Measurements from ENCODE around the gene UBE2S.

UBE2S gene

DNA sequence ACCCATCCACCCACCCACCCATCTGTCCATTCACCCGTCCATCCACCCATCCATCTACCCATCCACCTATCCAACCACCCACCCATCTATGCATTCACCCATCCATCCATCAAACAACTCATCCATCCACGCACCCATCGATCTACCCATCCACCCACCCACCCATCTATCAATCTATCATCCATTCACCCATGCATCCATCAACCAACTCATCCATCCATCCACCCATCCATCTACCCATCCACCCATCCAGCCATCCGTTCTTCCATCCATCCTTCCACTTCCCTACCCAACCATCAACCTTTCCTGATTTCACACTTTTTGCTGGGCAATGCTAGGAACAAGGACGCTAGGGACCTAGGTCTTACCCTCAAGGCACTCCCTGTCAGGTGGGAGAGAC is 25.6 kb downstream of the UBE2S start:
- no peak for DNase-seq

DNA sequence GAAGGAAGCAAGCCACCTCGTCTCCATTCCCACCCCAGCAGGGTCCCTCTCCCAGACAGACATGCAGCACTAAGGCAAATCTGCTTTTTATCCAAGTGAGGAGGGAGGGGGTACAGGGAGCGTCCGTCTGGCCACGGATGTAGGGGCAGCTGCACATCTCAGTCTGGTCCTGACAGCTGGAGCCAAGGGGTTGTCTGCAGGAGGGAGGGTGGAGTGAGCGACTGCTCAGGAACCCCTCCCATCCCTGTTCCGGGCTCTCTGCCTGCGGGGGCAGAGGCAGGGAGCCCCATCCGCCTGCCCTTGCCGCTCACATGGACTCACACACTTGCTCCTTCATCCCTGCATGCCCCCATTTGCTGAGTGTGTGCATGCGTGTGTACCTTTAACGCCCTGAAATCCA is 28.4 kb downstream of the UBE2S start:
- no peak for DNase-seq

DNA sequence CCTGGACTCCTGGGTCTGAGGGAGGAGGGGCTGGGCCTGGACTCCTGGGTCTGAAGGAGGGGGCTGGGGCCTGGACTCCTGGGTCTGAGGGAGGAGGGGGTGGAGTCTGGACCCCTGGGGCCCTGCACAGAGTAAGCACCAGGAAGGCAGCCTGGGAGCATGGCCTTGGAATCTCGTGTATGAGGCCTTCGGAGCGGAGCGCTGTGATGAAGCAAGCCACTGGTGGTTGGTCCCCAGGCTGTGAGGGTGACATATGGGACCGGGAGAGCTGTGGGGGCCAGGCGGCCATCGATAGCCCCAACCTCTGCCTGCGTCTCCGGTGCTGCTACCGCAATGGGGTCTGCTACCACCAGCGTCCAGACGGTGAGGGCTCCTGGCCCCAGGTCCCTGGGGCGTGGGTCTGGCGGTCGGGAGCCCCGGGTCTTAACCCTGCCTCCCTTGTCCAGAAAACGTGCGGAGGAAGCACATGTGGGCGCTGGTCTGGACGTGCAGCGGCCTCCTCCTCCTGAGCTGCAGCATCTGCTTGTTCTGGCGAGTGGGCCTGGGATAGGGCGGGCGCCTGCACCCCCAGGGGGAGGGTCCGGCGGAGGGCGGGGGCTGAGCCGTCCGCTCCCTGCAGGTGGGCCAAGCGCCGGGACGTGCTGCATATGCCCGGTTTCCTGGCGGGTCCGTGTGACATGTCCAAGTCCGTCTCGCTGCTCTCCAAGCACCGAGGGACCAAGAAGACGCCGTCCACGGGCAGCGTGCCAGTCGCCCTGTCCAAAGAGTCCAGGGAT is 30.0 kb downstream of the UBE2S start:
- DNase-seq, result no peak

GRCh38 chr19:55376241-55376933 is 31.2 kb downstream of the UBE2S start, which contains the start of gene TMEM190:
Gene TMEM190, plus strand, starts transcription at chr19:55376826. Its CDS starts 28 bp downstream, at chr19:55376854.
- no peak for DNase-seq

DNA sequence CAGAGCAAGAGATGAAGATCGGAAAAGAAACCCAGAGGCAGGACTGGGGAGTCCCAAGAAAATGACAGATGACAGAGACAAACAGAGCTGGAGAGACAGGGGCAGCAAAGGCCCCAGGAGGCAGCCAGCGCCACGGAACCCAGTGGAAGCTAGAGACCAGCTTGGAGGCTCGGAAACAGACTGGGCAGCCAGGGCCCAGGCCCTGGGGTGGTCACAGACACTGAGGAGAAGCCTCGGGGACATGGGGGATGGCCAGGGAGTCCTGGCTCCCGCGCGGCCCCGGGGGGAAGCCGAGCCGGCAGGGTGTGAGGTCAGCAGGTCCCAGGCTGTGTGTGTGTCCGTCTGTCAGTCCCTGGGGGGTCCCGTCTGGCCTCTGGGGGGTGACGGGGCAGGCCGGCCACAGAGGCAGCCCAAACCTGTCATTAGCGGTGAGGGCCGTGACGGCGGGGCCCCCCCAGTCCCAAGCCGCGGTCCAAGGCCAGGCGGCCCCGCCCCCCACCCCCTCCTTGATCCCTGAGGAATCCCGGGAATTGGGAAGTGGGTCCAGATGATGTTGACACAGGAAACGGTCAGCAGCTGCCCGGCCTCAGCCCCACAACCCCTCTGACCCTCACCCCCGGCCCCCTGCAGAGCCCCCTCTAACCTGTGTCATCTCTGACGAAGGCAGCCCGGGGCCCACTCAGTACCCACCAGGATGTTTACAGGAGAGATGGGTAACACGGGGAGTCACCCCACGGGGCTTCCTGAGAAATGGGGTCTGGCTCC is 33.4 kb downstream of the UBE2S start:
- DNase-seq, result no peak

DNA sequence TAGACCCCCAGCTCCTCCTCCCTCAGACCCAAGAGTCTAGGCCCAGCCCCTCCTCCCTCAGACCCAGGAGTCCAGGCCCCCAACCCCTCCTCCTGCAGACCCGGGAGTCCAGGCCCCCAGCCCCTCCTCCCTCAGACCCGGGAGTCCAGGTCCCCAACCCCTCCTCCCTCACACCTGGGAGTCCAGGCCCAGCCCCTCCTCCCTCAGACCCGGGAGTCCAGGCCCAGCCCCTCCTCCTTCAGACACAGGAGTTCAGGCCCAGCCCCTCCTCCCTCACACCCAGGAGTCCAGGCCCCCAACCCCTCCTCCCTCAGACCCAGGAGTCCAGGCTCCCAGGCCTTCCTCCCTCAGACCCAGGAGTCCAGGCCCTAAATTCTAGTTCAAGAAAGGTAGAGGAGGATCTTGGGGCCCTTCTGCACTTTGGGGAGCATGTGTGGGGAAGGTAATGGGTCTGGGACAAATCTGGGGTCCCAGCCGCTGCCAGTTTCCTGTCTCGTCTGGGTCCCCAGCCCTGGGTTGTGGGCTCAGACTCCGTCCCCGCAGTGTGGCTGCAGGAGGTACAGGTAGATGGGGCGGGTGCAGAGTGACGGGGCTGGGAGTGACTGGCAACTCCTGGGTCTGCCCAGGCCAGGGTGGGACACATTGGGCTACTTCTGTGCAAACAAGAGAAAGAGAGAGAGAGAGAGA is 34.1 kb downstream of the UBE2S start:
- no peak for DNase-seq

- DNase-seq, result peak; percentile 31
Observed at GRCh38 chr19:55372316-55373081, 35.1 kb downstream of the UBE2S start.

GRCh38 chr19:55370305-55370988 is 37.1 kb downstream of the UBE2S start, which contains the start of gene IL11:
Gene IL11, minus strand, starts transcription at chr19:55370463. Its CDS starts 153 bp downstream, at chr19:55370310.
- no peak for DNase-seq

- peak; percentile 33 for DNase-seq
Observed at GRCh38 chr19:55369653-55370304, 37.8 kb downstream of the UBE2S start.

GRCh38 chr19:55368701-55369563 is 38.7 kb downstream of the UBE2S start:
- DNase-seq, result peak; percentile 30

GRCh38 chr19:55368106-55368505 is 39.5 kb downstream of the UBE2S start:
- DNase-seq, result no peak

GRCh38 chr19:55366790-55367189 is 40.8 kb downstream of the UBE2S start:
- DNase-seq, result no peak

DNA sequence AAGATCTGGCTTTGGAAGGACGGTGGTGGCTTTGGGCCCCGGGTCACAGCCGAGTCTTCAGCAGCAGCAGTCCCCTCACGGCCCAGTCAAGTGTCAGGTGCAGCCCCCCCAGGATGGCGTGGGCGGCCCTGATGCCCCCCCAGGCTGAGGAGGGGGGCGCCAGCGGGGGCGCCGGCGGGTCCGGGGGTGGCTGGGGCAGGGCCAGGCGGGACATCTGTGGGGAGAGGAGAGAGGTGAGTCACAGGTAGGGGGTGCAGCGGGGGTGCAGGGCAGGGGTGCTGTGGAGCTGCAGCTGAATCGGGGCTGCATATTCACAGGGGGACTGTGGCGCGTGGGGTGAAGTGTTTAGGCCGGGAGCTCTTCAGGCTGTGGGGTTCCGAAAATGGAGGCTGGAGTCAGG is 41.6 kb downstream of the UBE2S start:
- DNase-seq, result no peak

DNA sequence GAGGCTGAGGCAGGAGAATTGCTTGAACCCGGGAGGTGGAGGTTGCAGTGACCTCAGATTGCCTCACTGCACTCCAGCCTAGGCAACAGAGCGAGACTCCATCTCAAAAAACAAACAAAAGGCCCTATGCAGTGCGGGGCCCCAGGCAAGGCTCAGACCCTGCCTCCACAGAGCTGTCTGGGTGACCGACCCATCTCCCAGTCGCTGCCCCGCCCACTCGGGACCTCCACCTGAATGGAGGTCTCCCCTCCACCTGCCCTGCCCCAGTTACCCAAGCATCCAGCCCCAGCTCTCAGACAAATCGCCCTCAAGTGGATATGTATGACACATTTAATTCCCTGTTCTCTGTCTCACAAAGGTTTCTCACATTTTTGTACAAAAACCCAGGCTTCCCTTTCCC is 42.3 kb downstream of the UBE2S start:
- DNase-seq, result no peak

- no peak for DNase-seq
Observed at GRCh38 chr19:55362990-55363716, 44.4 kb downstream of the UBE2S start, which contains the start of gene GARIN5B. Gene GARIN5B, minus strand, starts transcription at chr19:55363260. Its CDS starts 194 bp downstream, at chr19:55363066.

DNA sequence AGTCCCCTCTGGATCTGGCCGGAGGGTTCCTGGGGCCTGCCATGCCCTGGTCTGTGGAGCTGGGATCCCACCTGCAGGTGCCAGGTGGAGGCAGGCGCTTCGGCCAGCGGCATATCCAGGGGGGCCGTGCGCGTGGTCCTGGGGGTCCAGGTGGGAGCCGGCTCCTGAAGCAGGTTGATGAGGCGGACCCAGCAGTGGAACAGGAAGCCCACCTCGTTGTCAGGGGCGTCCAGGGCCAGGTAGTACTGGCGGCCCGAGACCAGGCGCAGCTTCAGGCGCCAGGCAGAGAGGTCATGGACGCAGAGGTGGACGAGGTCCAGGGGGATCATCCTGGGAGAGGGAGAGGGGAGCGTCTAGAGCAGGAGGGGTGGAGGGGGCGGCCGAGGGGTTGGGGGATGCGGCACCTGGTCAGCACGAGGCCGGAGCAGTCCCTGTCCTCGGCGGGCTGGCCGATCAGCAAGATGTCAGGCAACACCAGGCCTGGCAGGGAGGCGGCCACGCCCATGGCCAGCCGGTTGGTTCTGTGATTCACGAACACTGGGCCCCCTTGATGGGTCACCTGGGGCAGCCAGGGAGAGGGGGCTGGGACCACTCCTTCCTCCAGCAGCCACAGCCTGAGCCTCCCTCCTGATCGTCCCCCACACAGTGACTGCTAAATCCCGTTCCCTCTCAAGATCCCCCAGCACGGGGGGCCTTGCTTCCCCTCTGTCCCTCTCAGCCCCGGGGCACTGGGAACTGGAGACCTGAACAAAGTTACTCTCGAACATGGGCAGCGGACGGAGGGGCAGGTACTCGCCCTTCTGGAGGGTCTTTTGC is 45.2 kb downstream of the UBE2S start:
- DNase-seq, result no peak

DNA sequence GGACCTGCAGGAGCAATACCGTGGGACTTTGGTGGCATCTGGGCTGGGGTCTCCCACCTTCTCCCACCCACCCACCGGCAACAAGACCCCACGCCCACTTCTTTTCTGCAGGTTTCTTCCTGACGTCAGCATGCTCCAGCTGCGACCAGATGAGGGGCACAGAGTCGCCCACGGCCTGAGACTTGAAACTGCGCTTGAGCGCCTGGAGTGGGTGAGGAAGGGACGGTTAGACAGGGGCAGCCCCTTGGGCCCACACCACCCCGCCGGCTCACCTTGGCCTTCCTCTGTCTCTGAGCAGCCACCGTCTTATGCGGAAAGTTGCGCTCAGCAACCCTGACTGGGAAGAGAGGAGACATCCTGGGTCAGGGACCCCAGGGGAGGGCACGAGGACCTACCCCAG is 46.7 kb downstream of the UBE2S start:
- no peak for DNase-seq
